DMS153 treated with DMSO at 0.1 percent for 48 hours (cell line): ENCODE results near the gene CASP5.

ENCODE experiments used
- DNase-seq: peaks from one replicate; lab custom pipeline; 2025; ENCODE audit not compliant: unreplicated experiment; lab: John Stamatoyannopoulos, UW

CASP5 gene

GRCh38 chr11:104968355-104968855, 54.6 kb downstream of the CASP5 start, which contains the start of gene CASP4:
TSS of gene CASP4 (minus strand) at chr11:104968574. CDS start at chr11:104968525, 49 bp downstream.
- peak; percentile 71 for DNase-seq

GRCh38 chr11:104967534-104968354, 55.2 kb downstream of the CASP5 start:
- no peak for DNase-seq

- no peak for DNase-seq
Measured at GRCh38 chr11:104965735-104966134, 57.2 kb downstream of the CASP5 start.

- DNase-seq, result no peak
Measured at GRCh38 chr11:104964247-104964646, 58.7 kb downstream of the CASP5 start.

- no peak for DNase-seq
Measured at GRCh38 chr11:104962852-104963251, 60.1 kb downstream of the CASP5 start.

GRCh38 chr11:104957280-104957679, 65.7 kb downstream of the CASP5 start:
- no peak for DNase-seq

- no peak for DNase-seq
Measured at GRCh38 chr11:104956528-104956927, 66.4 kb downstream of the CASP5 start.

- DNase-seq, result no peak
Measured at GRCh38 chr11:104946907-104947306, 76.1 kb downstream of the CASP5 start.
